ENCODE results near the gene FUNDC2. TPM values are rescaled to one million over a fixed set of nuclear protein-coding genes. Genes with fewer than 3 reads are reported as not detected.

Gene FUNDC2
- total and polyA plus RNA-seq, 2 experiments from 2014 or later: 57.7 to 87.5 TPM

DNA sequence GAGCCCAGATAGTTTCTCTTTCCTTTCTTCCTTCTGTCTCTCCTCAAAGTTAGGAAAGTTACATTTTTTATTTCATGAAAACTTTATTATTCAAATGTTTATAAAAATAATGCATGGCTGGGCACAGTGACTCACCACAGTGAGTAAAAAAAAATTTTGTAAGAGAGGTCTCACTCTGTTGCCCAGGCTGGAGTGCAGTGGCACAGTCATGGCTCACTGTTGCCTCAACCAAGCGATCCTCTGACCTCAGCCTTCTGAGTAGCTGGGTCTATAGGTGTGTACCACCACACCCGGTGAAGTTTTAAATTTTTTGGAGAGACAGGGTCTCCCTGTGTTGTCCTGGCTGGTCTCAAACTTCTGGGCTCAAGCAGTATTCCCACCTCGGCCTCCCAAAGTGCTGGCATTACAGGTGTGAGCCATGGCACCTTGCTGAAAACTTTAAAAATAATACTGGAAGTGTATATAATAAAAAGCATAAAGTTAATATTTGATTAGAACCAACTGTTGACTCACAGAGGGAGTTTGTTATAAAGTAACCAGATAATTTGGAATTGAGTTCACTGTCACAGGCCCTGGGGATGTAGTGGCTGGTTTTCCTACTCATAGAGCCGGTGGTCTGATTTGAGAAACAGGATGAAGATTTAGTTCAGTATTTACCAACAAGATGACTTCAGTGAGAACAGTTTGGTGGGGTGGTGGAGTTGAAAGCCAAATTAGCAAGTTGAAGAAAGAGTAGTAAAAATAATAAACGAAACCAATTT is 26.3 kb downstream of the FUNDC2 start:
- 83% methylated on average over 5 of the region's 5 CpGs for WGBS (ENCODE audit: low lambda C conversion rate, missing lambda C conversion rate)
- H3K27ac ChIP-seq: no peak overlapping the region

GRCh38 chrX:155053656-155054055 is 27.0 kb downstream of the FUNDC2 start:
- no peaks in the 10 kb centered on the region for H3K79me2 ChIP-seq
- H3K27me3 ChIP-seq: no peaks in the 10 kb centered on the region
- no peaks in the 10 kb centered on the region for H3K9me2 ChIP-seq (replicated peaks; ENCODE audit: insufficient read depth)
- 76% methylated on average over 3 of the region's 3 CpGs for WGBS (ENCODE audit: low lambda C conversion rate, missing lambda C conversion rate)
- H3K27ac ChIP-seq: no peak overlapping the region
- no peak overlapping the region for H3K4me3 ChIP-seq
- TF ChIP-seq EZH2 (IDR thresholded peaks at IDR 0.05; ENCODE audit: borderline replicate concordance): no peak
- TF ChIP-seq EZH2phosphoT487 (IDR thresholded peaks at IDR 0.05; ENCODE audit: low read depth, severe bottlenecking, unreplicated experiment): no peak
- TF ChIP-seq, protein P1, sequence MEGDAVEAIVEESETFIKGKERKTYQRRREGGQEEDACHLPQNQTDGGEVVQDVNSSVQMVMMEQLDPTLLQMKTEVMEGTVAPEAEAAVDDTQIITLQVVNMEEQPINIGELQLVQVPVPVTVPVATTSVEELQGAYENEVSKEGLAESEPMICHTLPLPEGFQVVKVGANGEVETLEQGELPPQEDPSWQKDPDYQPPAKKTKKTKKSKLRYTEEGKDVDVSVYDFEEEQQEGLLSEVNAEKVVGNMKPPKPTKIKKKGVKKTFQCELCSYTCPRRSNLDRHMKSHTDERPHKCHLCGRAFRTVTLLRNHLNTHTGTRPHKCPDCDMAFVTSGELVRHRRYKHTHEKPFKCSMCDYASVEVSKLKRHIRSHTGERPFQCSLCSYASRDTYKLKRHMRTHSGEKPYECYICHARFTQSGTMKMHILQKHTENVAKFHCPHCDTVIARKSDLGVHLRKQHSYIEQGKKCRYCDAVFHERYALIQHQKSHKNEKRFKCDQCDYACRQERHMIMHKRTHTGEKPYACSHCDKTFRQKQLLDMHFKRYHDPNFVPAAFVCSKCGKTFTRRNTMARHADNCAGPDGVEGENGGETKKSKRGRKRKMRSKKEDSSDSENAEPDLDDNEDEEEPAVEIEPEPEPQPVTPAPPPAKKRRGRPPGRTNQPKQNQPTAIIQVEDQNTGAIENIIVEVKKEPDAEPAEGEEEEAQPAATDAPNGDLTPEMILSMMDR (IDR thresholded peaks at IDR 0.05; ENCODE audit: poor library complexity): no peak
- H2AFZ ChIP-seq: no peak overlapping the region
- DNase-seq (ENCODE audit: low spot score): no peak
- H3K4me2 ChIP-seq: no peak overlapping the region
- H3K9me3 ChIP-seq (ENCODE audit: low read depth): no peaks in the 10 kb centered on the region
- H3K36me3 ChIP-seq (replicated peaks; ENCODE audit: insufficient read depth, low read depth): no peaks in the 10 kb centered on the region
- no peaks in the 10 kb centered on the region for H3K4me1 ChIP-seq (ENCODE audit: insufficient read depth)
- no peaks in the 10 kb centered on the region for H4K20me1 ChIP-seq (ENCODE audit: insufficient read depth, poor library complexity, severe bottlenecking)

More for the DNA sequence above, 26.3 kb downstream of the FUNDC2 start:
- no peak overlapping the region for H3K4me2 ChIP-seq
- no peaks in the 10 kb centered on the region for H3K36me3 ChIP-seq (replicated peaks; ENCODE audit: insufficient read depth, low read depth)
- no peak overlapping the region for H2AFZ ChIP-seq
- H3K27me3 ChIP-seq: no peaks in the 10 kb centered on the region
- no peaks in the 10 kb centered on the region for H3K9me3 ChIP-seq (ENCODE audit: low read depth)
- no peak for DNase-seq (ENCODE audit: low spot score)
- no peaks in the 10 kb centered on the region for H3K4me1 ChIP-seq (ENCODE audit: insufficient read depth)
- H4K20me1 ChIP-seq (ENCODE audit: insufficient read depth, poor library complexity, severe bottlenecking): no peaks in the 10 kb centered on the region
- TF ChIP-seq EZH2 (IDR thresholded peaks at IDR 0.05; ENCODE audit: borderline replicate concordance) (no peak), EZH2phosphoT487 (IDR thresholded peaks at IDR 0.05; ENCODE audit: low read depth, severe bottlenecking, unreplicated experiment) (no peak)
- TF ChIP-seq, protein P1 (IDR thresholded peaks at IDR 0.05; ENCODE audit: poor library complexity): no peak
- H3K4me3 ChIP-seq: no peak overlapping the region
- H3K9me2 ChIP-seq (replicated peaks; ENCODE audit: insufficient read depth): no peaks in the 10 kb centered on the region
- no peaks in the 10 kb centered on the region for H3K79me2 ChIP-seq

DNA sequence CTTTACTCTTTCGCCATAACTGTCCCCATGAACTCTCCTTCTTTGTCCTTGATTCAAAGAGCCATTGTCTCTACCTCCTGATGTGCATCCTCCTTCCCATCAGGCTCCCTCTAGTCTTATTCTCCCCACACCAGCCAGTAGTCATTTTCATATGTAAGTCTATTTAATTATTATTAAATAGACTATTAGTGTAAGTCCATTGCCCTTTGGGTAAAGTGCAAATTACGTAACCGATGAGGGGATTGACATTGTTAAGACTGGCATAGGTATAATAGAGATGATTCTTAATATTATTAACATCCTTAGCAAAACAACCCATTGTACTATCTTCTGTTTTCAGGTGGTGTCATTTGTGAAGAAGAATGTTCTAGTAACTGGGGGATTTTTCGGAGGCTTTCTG is 27.6 kb downstream of the FUNDC2 start:
- Histone ChIP-seq H3K27ac (no peak overlapping the region), H3K4me1 (ENCODE audit: insufficient read depth) (no peaks in the 10 kb centered on the region), H3K9me3 (ENCODE audit: low read depth) (no peaks in the 10 kb centered on the region)

More for the DNA sequence above, 27.6 kb downstream of the FUNDC2 start:
- Histone ChIP-seq H4K20me1 (ENCODE audit: insufficient read depth, poor library complexity, severe bottlenecking) (no peaks in the 10 kb centered on the region), H2AFZ (no peak overlapping the region), H3K4me3 (no peak overlapping the region), H3K36me3 (replicated peaks; ENCODE audit: insufficient read depth, low read depth) (no peaks in the 10 kb centered on the region), H3K4me2 (no peak overlapping the region), H3K79me2 (no peaks in the 10 kb centered on the region), H3K9me2 (replicated peaks; ENCODE audit: insufficient read depth) (no peaks in the 10 kb centered on the region), H3K27me3 (no peaks in the 10 kb centered on the region)
- DNase-seq (ENCODE audit: low spot score): no peak
- TF ChIP-seq EZH2phosphoT487 (IDR thresholded peaks at IDR 0.05; ENCODE audit: low read depth, severe bottlenecking, unreplicated experiment) (no peak), EZH2 (IDR thresholded peaks at IDR 0.05; ENCODE audit: borderline replicate concordance) (no peak)
- TF ChIP-seq, protein P1 (IDR thresholded peaks at IDR 0.05; ENCODE audit: poor library complexity): no peak
- 89% methylated on average over 4 of the region's 4 CpGs for WGBS (ENCODE audit: low lambda C conversion rate, missing lambda C conversion rate)
